Activated T-cell treated with anti-CD3 and anti-CD28 coated beads for 4 hours (primary cell): ENCODE results near the gene GOLGA8N.
"Not testable (repeated sequence)": the region's sequence is repeated elsewhere in the genome, so short reads cannot be mapped to it uniquely, and the experiment has no call there.

ENCODE experiments used
- DNase-seq: peaks from one replicate; pipeline ENCODE4 v3.0.0-alpha.2; 2020

GOLGA8N gene

DNA sequence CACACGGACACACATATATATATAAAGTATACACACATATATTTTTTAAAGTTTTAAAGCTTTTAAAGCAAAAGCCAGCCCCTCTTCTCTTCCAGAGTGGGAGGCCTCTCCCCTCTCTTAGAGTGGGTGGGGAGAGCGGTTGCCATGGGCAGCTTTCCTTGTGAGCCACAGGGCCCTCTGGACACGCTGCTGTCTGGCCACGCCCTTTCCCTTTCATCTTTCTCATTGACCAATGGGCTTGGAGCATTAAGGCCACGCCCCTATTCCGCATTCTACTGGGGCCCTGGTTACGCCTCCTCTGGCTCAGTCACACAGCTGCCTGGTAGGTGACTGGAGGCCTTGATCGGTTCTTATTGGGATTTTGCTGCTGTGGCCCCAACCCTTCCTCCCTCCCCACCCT, at the start of gene GOLGA8N:
TSS of gene GOLGA8N (plus strand) at position 306 of the 400 bp plus-strand sequence.
- DNase-seq, result not testable (repeated sequence)

DNA sequence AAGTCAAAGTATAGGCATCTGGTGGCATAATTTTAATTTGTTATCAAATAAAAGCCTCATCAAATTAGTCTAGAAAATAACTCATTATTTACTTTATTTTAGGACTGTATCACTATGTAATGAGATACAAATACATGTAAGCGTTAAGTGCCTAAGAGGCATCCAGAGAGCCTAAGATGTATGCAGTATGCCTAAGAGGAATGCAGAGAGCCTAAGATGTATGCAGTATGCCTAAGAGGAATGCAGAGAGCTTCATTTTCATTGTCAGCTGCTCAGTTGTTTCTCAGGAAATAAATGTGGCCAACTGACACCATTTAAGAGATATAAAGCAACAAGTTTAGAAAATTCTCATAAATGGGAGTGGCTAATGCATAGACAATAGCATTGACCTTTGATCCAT, 49.8 kb upstream of the GOLGA8N start:
- not testable (repeated sequence) for DNase-seq

DNA sequence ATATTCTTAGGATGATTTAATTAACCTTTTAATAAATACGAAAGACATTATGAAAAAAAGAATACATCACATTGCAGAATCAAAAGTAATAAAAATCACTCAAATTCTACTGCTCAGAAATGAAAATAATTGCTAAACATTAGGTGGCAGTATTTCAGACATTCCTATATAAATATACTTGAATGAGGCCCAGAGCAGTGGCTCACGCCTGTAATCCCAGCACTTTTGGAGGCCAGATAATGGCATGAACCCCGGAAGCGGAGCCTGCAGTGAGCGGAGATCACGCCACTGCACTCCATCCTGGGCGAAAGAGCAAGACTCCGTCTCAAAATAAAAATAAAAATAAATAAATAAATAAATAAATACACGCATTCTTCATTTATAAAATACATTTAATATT, 48.1 kb upstream of the GOLGA8N start:
- not testable (repeated sequence) for DNase-seq

DNA sequence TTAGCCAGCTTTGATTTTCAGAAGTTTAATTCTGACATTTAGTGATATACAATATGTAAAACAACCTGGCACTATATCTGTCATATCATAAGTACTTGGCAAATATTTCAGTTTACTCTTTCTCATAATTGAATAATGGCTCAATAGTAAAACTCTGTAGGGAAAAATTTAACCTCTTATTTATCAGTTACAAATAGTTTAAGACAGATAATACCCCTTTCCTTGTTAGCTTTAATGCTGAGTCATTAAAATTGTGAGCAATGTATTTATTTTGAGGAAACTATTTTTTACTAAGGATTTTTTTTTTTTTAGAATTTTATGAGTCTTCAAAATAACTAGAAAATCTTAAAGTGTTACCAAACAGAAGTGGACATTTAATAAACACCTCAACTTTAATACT, 38.7 kb upstream of the GOLGA8N start:
- DNase-seq, result not testable (repeated sequence)

DNA sequence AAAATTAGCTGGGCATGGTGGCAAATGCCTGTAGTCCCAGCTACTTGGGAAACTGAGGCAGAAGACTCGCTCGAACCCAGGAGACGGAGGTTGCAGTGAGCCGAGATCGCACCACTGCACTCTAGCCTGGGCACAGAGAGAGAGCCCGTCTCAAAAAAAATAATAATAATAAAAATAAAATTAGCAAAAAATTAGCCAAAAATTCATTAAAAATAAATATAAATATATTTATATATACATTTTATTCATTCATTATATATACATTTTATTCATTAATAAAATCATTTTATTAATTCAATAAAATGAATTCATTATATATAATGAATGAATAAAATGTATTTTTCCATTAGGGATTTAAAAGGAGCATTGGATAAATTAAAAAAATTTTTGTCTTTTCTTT, 31.1 kb upstream of the GOLGA8N start:
- DNase-seq, result not testable (repeated sequence)

DNA sequence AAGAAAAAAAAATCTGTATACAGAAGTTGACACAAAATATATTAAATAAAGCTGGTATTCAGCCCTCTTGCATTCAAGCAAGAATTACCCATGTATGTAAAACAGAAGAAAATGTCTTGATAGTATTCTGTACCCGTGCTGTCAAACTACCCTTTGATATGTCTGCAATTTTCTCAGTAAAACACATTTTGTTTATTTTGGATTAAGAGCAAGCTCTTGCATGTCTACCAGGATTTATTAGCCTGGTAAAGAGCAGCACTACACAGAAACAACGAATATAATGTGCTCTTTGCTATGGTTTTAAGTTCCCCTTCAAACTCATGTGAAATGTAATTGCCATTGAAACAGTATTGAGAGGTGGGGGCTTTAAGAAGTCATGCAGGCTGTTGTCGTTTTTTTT, 24.3 kb upstream of the GOLGA8N start:
- DNase-seq, result not testable (repeated sequence)

DNA sequence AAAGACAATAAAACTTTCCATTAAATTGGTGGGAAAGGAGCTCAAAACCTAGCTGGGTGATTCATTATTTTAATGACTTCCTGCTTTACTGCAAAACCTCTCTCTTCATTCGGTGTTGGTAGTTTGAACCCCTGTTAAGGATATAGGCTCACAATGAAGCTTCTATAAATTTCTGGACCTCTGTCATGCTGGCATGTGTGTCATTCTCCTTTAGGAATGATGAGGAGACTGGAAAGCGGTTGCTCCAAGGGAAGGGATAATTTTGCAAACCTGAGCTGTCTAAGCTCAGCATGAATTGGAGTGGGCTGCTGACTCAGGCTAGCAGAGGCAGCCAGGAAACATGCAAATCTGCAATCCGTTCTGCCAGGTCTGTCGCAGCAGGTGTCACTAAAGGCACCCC, 14.8 kb upstream of the GOLGA8N start:
- DNase-seq, result not testable (repeated sequence)

DNA sequence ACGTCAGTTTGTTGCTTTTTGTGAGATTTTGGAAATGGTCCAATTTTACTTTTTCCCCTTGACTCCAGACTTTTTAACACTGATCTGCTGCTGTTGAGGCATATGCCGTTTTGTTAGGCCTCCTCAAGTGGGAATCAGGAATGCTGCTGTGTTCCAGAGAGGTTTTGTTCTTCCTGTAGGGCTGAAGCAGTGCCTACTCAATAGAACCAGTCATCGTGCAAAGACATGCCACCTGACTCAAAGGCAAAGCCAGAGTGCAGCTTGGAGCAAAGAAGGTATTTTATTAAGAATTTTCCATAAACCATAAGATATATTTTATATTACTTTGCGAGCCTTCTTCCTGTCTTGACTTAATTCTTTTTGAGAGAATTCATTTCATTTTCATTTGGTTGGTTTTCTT, 7.4 kb upstream of the GOLGA8N start:
- DNase-seq, result not testable (repeated sequence)

DNA sequence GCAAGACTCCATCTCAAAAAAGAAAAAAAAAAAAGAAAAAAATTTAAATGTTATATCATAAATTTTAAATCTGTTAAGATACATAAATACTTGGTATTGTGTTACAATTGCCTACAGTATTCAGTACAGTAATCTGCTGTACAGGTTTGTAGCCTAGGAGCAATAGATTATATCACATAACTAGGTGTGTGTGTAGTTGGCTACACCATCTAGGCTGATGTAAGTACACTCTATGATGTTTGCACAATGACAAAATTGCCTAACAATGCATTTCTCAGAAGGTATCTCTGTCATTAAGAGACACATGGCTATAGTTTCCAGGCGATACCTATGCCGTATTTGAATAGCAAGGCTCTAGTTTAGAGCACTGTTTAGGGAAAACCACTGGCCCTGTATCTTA, 16.3 kb downstream of the GOLGA8N start:
- DNase-seq, result not testable (repeated sequence)

DNA sequence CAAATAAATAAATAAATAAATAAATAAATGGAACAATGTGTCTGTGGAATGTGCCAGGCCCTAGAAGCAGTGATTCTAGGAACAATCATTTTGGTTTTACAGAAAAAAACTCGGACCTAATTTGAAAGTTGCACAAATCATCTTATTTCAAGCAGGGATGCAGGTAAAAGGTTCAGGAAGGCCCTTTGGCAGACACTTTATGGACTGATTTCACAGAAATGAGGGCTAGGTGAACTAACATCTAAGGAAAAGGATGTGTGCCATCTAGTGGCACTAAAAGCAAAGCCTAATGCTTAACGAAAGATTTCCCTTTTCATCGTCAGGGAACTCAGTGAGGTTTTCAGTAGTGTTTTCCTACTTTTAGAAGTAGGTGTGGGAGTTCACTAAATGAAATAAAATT, 17.5 kb downstream of the GOLGA8N start:
- not testable (repeated sequence) for DNase-seq

DNA sequence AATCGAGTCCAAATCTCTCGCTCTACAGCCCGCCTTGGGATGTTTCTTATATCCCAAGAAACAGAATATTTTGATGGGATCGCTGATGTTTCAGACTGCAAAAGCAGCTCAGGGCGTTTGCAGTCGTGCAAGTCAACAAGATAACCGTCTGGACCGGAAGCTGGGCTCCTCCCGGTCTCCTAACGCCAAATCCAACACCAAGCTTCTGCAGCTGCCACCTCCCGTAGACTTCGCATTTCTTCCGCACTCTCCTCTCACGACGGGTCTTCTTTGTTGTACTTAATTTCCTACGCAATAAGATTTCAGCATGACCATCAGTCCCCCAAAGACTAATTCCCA, 21.4 kb downstream of the GOLGA8N start:
- not testable (repeated sequence) for DNase-seq

DNA sequence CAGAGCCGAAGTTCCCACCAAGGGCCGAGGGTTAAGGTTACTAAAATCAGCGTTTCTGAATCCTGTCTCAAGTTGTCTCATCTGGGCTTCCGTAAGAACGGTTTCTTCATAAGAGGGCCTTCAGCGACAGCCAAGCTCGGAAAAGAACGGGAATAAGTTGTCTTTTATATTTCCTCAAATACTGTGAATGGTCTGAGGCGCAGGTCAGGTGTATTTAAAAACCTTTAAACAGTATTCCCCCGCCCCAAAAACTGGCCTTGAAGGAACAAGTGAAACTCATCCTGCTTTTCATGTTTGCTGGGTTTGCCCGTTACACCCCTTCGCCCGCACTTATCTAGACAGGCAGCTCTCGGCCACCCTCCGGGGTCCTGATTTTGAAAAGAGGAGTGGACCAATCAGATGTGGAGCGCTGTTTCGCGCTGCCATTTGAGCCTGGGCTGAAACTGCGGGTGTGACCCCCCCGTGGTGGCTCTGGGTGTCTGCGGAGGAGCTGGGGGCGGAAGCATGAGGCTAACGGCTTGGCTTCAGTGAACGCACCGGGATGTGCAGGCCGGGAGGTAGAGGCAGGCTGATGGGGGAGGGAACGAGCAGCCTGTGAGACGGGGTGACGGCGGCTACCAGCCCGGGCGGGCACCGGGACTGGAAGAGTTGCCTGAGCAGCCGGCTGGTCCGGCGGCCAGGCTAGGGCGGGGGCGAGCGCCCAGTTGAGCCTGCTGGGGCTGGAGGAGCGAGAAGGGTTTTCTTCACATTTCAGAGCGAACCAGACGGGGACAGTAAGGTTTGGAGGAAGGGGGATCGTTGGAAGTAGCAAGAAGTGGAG, 22.0 kb downstream of the GOLGA8N start, which contains the start of gene ARHGAP11A:
TSS of gene ARHGAP11A (plus strand) at position 454 of the 820 bp plus-strand sequence. CDS start 708 bp downstream, outside the sequence.
- DNase-seq, result peak; percentile 71

DNA sequence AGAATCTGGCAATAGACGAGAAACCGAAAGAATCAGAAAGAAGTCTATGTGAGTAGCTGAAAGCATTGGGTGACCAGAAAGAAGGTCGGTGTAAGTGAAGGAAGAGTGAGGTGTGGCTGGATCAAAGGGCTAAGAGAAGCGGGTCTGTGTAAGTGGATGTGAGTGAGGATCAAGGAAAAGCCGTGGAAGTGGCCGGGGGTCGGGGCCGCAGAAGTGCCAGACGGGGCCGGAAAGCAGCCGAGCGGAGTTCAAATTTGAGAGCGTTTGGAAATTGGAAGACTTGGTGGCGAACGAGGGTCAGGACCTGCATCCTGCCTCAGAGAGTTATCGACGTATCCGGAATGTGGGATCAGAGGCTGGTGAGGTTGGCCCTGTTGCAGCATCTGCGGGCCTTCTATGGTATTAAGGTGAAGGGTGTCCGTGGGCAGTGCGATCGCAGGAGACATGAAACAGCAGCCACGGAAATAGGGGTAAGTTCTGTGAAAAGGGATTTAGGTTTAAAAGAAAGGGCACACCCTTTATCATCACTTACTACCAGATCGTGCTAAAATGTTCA, 22.7 kb downstream of the GOLGA8N start:
- not testable (repeated sequence) for DNase-seq

DNA sequence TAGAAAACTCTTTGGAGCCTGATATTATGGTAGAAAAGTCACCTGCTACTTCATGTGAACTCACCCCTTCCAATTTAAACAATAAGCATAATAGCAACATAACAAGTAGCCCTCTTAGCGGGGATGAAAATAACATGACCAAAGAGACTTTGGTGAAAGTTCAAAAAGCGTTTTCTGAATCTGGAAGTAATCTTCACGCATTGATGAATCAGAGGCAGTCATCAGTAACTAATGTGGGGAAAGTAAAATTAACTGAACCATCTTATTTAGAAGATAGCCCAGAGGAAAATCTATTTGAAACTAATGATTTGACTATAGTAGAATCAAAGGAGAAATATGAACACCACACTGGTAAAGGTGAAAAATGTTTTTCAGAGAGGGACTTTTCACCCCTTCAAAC, 43.2 kb downstream of the GOLGA8N start:
- DNase-seq, result no peak

DNA sequence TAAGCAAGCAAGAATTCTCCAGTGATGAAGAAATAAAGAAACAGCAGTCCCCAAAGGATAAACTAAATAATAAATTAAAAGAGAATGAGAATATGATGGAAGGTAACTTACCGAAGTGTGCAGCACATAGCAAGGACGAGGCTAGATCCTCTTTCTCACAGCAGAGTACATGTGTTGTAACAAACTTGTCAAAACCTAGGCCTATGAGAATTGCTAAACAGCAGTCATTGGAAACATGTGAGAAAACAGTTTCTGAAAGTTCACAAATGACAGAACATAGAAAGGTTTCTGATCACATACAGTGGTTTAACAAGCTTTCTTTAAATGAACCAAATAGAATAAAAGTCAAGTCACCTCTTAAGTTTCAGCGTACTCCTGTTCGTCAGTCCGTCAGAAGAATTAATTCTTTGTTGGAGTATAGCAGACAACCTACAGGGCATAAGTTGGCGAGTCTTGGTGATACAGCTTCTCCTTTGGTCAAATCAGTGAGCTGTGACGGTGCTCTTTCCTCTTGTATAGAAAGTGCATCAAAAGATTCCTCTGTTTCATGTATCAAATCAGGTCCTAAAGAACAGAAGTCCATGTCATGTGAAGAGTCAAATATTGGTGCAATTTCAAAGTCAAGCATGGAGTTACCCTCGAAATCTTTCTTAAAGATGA, 43.8 kb downstream of the GOLGA8N start:
- no peak for DNase-seq

DNA sequence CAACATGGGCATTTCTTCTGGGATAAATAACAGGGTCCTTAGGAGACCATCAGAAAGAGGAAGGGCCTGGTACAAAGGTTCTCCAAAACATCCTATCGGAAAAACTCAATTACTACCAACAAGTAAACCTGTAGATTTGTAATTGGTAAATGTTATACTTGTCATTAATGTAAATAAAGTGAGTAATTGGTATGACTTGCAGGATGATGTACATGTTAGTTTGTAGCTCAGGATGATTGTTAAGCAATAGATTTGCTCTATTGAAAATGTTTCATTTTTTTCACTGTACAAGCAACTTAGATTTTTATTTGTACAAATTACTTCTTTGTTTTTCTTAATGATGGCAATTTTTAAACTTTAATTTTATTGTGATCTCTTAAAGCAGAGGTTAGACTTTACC, 44.4 kb downstream of the GOLGA8N start:
- no peak for DNase-seq

DNA sequence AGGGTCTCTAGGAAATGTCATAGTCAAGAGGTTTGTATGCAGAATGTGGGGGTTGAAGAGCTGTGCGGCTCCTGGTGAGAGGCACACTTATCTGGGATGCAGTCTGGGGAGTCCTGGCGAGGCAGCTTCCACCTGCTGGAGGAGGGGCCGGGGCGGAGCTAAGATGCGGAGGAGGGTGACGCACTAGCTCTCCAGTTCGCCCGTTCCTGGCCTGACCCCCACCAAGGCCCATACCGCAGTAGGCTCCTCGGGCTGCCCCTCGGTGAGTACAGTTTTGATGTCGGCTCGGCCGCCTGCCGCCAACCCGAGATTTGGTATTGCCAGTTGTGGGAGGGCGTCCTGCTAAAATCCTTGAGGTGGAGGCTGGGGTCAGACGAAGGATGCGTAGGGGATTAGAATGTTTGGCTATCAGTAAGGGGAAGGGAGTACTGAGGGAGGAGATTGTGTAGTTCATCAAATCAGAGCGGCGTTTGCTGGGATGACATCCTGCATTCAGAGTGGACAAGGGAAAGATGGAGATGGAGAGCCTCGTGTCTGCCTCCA, 48.3 kb downstream of the GOLGA8N start, which contains the start of gene SCG5:
TSS of gene SCG5 (plus strand) at position 194 of the 543 bp plus-strand sequence. CDS start 1,883 bp downstream, outside the sequence.
- DNase-seq, result no peak

DNA sequence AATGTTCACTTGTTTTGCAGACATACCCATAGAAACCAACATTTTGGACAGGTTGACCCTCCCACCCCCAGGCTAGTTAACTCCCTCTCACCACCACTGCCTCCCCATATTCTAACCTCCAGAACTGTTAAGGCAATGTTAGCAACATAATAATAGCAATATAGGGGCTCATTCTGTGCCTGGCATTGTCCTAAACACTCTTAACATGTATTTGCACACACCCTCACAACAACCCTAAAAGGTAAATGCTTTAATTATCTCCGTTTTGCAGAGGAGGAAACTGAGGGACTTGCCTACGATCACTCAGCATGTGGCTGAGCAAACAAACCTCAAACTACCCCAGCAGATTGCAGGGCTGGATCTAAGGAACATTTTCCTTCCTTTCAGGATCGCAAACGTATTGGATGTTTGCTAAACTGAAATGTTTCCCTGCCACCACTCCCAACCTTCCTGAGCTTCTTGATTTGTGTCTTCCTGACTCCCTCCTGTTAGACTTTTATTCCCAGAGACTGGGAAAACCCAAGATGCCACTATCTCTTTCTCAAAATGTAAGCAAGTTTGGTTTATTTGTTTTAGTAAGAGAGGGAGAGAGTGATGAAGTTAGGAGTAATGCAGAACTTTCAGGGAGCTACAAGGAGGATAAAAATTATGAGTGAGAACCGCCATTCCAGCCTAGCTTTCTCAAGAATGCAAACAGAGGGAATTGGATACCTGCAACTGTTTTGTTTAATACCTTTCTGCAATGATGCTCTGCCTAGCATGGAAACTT, 49.6 kb downstream of the GOLGA8N start:
- DNase-seq, result no peak

DNA sequence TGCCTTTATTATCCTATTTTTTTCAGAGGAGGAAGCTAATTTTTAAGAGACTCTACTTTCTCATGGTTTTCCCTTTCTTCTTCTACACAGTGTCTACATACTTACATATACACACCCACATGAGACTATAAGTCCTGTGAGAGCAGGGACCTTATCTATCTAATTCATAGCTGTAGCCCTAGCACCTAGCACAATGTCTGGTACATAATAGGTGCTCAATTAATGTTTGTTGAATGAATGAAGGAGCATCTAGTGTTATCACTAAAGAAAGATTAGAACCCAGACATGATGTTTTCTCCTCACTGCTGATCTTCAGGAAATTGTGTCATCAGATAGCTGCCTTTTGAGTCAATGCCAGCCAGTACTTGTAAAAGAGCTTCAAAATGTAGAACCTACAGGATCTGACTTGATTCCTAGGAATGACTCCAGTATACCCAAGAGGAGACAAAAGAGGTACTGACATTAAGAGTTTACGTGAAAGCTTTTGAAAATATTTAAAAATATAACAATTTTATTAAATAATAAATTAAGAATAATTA, 50.7 kb downstream of the GOLGA8N start:
- no peak for DNase-seq

DNA sequence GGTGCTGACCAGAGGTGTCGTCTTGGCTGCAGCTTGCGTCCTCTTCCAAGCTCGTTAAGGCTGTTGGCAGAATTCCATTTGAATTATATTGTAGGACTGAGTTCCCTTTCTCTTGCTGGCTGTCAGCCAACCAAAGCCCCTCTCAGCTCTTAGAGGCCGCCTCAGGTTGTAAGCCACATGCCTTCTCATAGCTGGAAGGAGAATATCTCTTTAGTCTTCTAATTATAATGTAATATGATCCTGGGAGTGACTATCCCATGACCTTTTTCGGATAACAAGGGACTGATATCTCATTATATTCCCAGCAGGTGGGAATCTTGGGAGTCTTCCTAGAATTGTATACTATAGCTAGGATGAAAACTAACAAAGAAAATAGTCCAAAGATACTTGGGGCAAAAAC, 53.0 kb downstream of the GOLGA8N start:
- DNase-seq, result no peak

DNA sequence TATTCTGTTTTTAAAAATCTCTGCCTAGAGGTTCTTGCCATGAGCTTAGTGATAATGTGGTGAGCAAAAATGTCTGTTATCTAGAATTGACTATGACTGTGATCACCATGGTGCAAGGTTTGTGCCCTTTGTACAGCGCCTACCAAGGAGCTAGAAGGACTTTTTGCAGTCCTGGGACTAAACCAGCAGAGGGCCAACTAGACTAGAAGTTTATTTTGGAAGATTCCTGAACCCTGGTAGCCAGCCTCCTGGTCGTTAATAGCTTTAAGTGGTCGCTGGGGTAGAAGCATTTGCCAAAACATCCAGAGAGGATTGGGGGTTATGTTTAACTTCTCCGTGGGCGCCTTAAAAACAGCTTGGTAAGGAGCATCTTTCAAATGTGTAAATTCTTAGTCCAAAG, 56.1 kb downstream of the GOLGA8N start:
- DNase-seq, result no peak

DNA sequence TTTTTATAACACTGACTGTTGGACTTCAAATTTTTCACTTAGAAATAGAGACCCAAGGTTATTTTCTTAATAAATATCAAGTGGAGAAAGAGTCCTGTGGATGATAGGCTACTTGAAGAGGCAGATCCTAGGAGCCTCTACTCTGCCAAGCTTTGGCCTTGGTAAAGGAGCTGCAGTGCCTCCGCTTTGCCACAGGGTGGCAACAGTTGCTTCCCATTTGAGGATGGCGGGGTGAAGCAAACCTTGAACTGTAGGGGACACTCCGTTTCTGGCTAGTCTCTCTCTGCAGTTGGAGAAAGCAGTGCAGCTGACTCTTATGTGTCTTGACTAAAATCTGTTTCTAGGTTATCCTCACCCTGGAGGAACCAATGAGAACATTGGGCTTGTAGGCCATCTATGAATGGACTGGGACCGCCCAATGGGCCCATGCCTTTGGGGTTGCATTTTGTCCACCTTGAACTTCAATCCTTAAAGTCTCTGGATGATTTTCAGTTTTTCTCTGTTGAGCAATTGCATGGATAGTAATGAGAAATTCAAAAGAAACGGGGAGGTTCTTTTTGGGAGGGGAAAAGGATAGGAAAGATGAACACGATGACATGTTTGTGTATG, 58.1 kb downstream of the GOLGA8N start:
- peak; percentile 17 for DNase-seq
